Measurements from ENCODE around the gene EEFSEC. TPM values are rescaled to one million over a fixed set of nuclear protein-coding genes. Genes with fewer than 3 reads are reported as not detected.

EEFSEC gene
- total and polyA plus RNA-seq, 11 donors: 17.5 to 48.0 (median 22.5) TPM

- peaks cover 0 to 14% (median 0%) of the 10 kb centered on the region in 12 donors for H3K4me1 ChIP-seq
- H3K4me3 ChIP-seq: no peak overlapping the region
- ATAC-seq: no peak
- intact Hi-C loops (cut with DNase I): loop anchor here in 8 of 10 donors (5.0 to 10.0 kb wide), 8 partner anchors 94 to 237 kb away; partner anchors contain the start of gene GATA2 (in 1 of the 8)
- H3K9me3 ChIP-seq: no peaks in the 10 kb centered on the region
- H3K27me3 ChIP-seq: no peaks in the 10 kb centered on the region
- peak in 1 of 5 donors; percentile 11 for DNase-seq
- WGBS, 4 donors: 85 to 97% (median 93%) methylated on average over 1 to 4 of the region's 4 CpGs
- no peak overlapping the region for H3K27ac ChIP-seq
- no peak for TF ChIP-seq POLR2A (IDR thresholded peaks at IDR 0.05)
- peaks cover 0 to 9% (median 6%) of the 10 kb centered on the region in 9 donors for H3K36me3 ChIP-seq
Measured at GRCh38 chr3:128321418-128321817, 168.1 kb downstream of the EEFSEC start.

DNA sequence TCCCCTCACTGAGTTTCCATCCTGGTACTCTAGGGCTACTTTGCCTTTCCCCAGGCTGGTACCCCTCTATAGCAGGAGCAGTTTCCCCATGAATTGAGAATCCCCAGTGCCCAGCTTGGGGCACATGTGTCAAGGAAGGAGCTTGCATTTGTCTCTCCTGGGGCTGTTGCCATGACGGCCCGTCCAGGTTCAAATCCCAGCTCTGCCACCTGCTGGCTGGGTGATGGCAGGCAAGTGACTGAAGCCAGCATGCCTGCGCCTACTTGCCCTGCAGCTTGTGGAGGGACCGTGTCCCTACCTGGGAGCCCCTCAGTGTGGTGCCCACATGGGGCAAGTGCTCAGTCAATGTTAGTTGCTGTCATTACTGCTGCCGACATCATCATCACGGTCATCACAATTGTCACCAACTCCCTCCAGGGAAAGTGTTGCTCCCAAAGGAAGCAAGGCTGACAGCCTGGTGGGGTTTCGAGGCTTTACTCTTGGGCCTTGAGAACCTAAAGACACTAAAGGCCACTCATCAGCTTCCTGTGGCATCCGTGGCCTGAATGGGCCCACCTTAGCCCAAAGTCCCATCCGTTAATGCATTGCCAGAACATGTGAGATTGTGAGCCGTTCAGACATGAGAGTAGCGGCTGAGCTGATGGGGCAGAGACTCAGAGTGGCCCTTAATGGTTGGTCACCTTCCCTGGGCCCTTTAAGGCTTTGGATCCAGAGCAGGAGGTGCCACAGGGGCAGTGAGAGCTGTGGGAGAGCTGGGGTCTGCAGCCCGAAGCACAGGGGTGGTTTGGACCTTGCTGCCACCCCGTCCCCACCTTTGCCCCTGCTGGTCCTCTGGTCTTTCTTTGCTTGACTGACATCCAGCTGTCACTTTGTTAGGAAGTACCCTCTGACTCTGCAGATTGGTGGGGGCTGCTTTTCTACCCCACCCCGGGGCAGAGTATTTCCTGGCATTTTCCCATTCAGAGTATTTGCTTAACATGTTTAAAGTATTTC, 169.0 kb downstream of the EEFSEC start:
- no peak overlapping the region for H3K4me3 ChIP-seq
- ATAC-seq (peak; percentile 45 to 72 (median 56)), DNase-seq (peak; percentile 41 to 80 (median 49))
- peaks cover 0 to 9% (median 6%) of the 10 kb centered on the region in 9 donors for H3K36me3 ChIP-seq
- WGBS, 4 donors: 79 to 92% (median 81%) methylated on average over 9 to 14 of the region's 14 CpGs
- intact Hi-C loops (cut with DNase I): loop anchor here in 9 of 10 donors (2.0 to 10.0 kb wide), 9 partner anchors 95 to 238 kb away; partner anchors contain the start of gene GATA2 (in 1 of the 9)
- H3K4me1 ChIP-seq: peaks cover 0 to 14% (median 0%) of the 10 kb centered on the region in 12 donors
- TF ChIP-seq CTCF (IDR thresholded peaks at IDR 0.05): peak; percentile 34 to 72 (median 56)
- TF ChIP-seq POLR2A (IDR thresholded peaks at IDR 0.05): no peak
- H3K27ac ChIP-seq: no peak overlapping the region
- no peaks in the 10 kb centered on the region for H3K9me3 ChIP-seq
- no peaks in the 10 kb centered on the region for H3K27me3 ChIP-seq

GRCh38 chr3:128323206-128324081, 170.2 kb downstream of the EEFSEC start:
- Histone ChIP-seq H3K4me1 (peaks cover 0 to 14% (median 0%) of the 10 kb centered on the region in 12 donors), H3K4me3 (no peak overlapping the region), H3K27ac (no peak overlapping the region), H3K9me3 (no peaks in the 10 kb centered on the region), H3K36me3 (peaks cover 0 to 9% (median 6%) of the 10 kb centered on the region in 9 donors), H3K27me3 (no peaks in the 10 kb centered on the region)
- DNase-seq: peak in 4 of 5 donors; percentile 23 to 59 (median 44)
- TF ChIP-seq POLR2A (IDR thresholded peaks at IDR 0.05) (no peak), CTCF (IDR thresholded peaks at IDR 0.05) (no peak)
- intact Hi-C loops (cut with DNase I): loop anchor here in 9 of 10 donors (2.0 to 10.0 kb wide), 9 partner anchors 96 to 239 kb away; partner anchors contain the start of gene GATA2 (in 1 of the 9)
- 82 to 89% (median 86%) methylated on average over 17 of the region's 17 CpGs for WGBS, 4 donors
- peak in 3 of 4 donors; percentile 46 to 67 (median 65) for ATAC-seq

DNA sequence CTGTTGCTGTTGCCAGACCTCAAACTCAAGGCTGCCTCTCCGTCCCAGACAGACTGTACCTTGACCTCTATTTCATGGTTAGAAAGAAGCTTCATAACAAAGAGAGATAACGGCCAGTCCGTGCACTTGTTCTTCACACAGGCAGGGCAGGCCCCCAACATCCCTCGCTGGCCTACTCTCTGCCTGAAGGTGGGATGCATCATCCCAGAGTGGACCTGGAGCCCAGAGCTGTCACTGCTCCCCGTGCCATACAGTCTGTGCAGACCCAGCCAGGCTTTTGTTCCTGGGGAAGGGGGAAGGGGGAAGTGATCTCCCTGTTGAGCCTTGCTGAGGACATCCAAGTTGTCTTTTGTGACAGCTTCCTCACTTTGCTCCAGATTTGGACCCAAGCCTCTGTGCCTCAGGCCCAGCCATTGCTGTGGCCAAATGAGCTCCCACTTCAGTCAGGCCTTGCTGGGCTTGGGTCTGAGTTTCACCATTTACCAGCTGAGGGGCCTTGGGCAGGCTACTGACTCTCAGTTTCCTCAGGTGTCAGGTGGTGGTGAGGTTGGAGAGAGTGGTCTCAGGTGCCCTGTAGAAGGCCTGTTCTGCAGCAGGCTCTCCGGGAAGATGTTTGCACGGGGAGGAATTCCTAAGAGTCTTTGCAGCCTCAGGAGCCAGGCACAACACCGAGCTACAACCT, 171.8 kb downstream of the EEFSEC start:
- WGBS, 4 donors: 79 to 93% (median 88%) methylated on average over 8 of the region's 8 CpGs
- no peaks in the 10 kb centered on the region for H3K27me3 ChIP-seq
- intact Hi-C loops (cut with DNase I): loop anchor here in 8 of 10 donors (5.0 to 10.0 kb wide), 8 partner anchors 98 to 240 kb away; partner anchors contain the start of gene GATA2 (in 1 of the 8)
- H3K27ac ChIP-seq: no peak overlapping the region
- H3K9me3 ChIP-seq: no peaks in the 10 kb centered on the region
- peaks cover 0 to 14% (median 0%) of the 10 kb centered on the region in 12 donors for H3K4me1 ChIP-seq
- H3K36me3 ChIP-seq: peaks cover 0 to 2% (median 0%) of the 10 kb centered on the region in 9 donors
- no peak for ATAC-seq
- no peak overlapping the region for H3K4me3 ChIP-seq
- TF ChIP-seq CTCF (IDR thresholded peaks at IDR 0.05) (no peak), POLR2A (IDR thresholded peaks at IDR 0.05) (no peak)
- peak in 1 of 5 donors; percentile 6 for DNase-seq
